Activated T-helper 1 cell treated with anti-CD3 and anti-CD28 coated beads, Interleukin-12 subunit alpha, Interleukin-12 subunit beta, Interleukin-2, Interleukin-4 antibody, amounts not matched to agents 30 ng/mL and 10 ng/mL and 1 ng/mL, durations not matched to agents 14 hours and 24 hours and 36 hours (primary cell): ENCODE data around the gene RHCE. TPM values are rescaled to one million over a fixed set of nuclear protein-coding genes. Genes with fewer than 3 reads are reported as not detected.
"Not testable (repeated sequence)": the region's sequence is repeated elsewhere in the genome, so short reads cannot be mapped to it uniquely, and the experiment has no call there.

Experiments used
- DNase-seq: peaks from one replicate; pipeline ENCODE4 v3.0.0; 2021; ENCODE audit warnings: low spot score
- H3K27ac Mint-ChIP-seq: one replicate; pipeline ENCODE4 v1.8.0; 2021; ENCODE audit warnings: mild to moderate bottlenecking, mixed read lengths
- H3K27me3 Mint-ChIP-seq: one replicate; pipeline ENCODE4 v1.8.0; 2022; ENCODE audit warnings: mild to moderate bottlenecking, moderate library complexity, mixed read lengths; ENCODE audit not compliant: insufficient read depth
- H3K36me3 Mint-ChIP-seq: one replicate; pipeline ENCODE4 v1.8.0; 2021; ENCODE audit warnings: low read depth, mixed read lengths
- H3K4me1 Mint-ChIP-seq: one replicate; pipeline ENCODE4 v1.8.0; 2021; ENCODE audit warnings: low read depth, mixed read lengths
- H3K4me3 Mint-ChIP-seq: one replicate; pipeline ENCODE4 v1.8.0; 2021; ENCODE audit warnings: mild to moderate bottlenecking, moderate library complexity, mixed read lengths
- H3K9me3 Mint-ChIP-seq: one replicate; pipeline ENCODE4 v1.8.0; 2021; ENCODE audit warnings: mixed read lengths
- intact Hi-C: fragments of 100-400 bp; cut with micrococcal nuclease; formaldehyde crosslinking; loops from one replicate; pipeline ENCODE4 v1.15.1; 2024
- total RNA-seq: library from RNA; stranded (reverse); gene quantifications from 2 replicates; pipeline ENCODE4 v1.2.3, GENCODE V29; 2022

The RHCE gene
- total RNA-seq, 1 donor from 2014 or later, result not detected

GRCh38 chr1:25320314-25320938 is 100.2 kb downstream of the RHCE start:
- H3K4me1 Mint-ChIP-seq, DNase-seq, H3K36me3 Mint-ChIP-seq, H3K9me3 Mint-ChIP-seq, H3K27me3 Mint-ChIP-seq, H3K4me3 Mint-ChIP-seq, H3K27ac Mint-ChIP-seq, intact Hi-C loops: not testable (repeated sequence)

- H3K4me3 Mint-ChIP-seq, intact Hi-C loops, H3K4me1 Mint-ChIP-seq, H3K27me3 Mint-ChIP-seq, H3K27ac Mint-ChIP-seq, DNase-seq, H3K9me3 Mint-ChIP-seq: not testable (repeated sequence)
- peaks cover 20% of the 10 kb centered on the region for H3K36me3 Mint-ChIP-seq
Observed at GRCh38 chr1:25312806-25313470, 107.7 kb downstream of the RHCE start.

Other genes starting within 250 kb of the RHCE start
- gene SYF2, start 188.3 kb downstream of the RHCE start, total RNA-seq, result 40.7 and 41.4 TPM in 2 replicates
- 123 and 129 TPM in 2 replicates for gene RSRP1, start 173.4 kb downstream of the RHCE start, total RNA-seq
- gene RHD, start 148.3 kb downstream of the RHCE start, total RNA-seq, result not detected in 2 replicates
- gene TMEM50A, start 82.5 kb downstream of the RHCE start, total RNA-seq, result 99.8 and 102 TPM in 2 replicates
- gene MACO1, start 10.1 kb upstream of the RHCE start, total RNA-seq, result 14.2 and 14.3 TPM in 2 replicates
- 4.6 and 5.3 TPM in 2 replicates for gene LDLRAP1, start 122.8 kb upstream of the RHCE start, total RNA-seq
- gene MAN1C1, start 196.0 kb upstream of the RHCE start, total RNA-seq, result 0.83 and 0.98 TPM in 2 replicates